ENCODE measurements around the gene LMO1.

The LMO1 gene

DNA sequence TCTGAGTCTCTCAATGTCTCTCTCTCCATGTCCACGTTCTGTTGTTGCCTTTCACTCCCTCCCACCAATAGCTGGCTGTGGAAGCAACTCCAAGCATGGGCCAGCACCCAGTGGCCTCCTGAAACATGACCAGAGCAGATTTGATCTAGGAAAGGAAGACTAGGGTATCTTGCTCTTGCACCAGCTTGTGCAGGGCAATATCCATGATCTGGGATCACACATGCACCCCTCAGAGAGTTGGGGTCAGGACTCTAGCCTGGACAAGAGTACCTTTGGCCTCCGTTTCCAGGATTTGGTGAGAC lies 60.3 kb downstream of the LMO1 start:
- DNase-seq (ENCODE audit: low read depth), result no peak

- no peak for DNase-seq (ENCODE audit: low read depth)
Measured at GRCh38 chr11:8202516-8203413, 60.9 kb downstream of the LMO1 start.

DNA sequence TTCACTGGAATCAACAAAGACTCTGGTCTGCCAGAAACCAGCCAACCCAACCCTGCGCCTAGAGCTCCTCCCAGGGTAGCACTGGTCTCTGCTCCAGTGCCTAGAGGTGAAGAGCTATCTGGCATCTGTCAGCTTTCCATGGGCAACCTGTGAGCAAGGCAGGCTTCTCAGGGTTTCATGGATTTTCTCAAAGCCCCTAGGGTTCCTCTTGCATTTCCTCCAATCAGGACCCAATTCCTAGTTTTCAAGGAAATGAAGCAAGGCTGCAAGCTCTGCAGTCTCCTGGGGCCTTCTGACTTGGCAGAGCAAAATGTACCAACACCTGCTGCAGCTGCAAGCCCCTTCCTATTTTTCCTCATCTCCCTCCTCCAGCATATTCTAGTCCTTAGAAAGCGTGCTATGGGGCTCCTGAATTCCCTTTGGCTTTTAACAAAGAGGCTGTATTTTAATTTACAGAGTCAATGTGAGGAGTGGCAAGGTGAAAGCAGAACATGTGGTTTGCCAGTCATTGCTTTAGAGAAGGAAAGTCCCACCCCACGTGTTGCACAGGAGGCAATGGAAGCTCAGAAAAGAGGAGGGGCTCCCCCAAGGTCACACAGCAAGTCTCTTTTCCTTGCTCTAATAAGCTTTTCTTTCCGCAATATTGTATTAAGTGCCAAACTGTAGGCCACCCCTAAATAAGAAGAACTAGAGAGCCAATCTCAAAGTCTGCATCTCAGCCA lies 61.9 kb downstream of the LMO1 start:
- no peak for DNase-seq (ENCODE audit: low read depth)

- DNase-seq (ENCODE audit: low read depth), result no peak
Measured at GRCh38 chr11:8199676-8200075, 64.0 kb downstream of the LMO1 start.

DNA sequence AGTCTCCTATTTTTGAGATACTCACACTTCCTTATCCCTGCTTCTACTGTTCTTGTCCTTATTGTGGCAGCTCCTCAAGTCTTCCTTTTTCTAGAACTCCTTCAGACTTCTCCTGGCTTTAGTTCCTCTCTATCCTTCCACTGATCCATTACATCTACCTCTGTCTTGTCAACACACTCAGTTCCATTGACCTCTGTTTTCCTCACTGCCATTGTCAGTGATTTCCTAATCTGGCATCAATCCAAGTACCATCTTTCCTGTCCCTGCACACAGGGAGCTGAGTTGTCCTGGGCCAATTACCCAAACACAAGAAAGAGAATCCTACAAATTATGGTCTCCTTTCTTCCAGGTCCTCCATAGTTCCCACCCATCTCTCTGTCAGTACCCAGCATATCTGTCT lies 66.9 kb downstream of the LMO1 start:
- no peak for DNase-seq (ENCODE audit: low read depth)

- DNase-seq (ENCODE audit: low read depth), result no peak
Measured at GRCh38 chr11:8194956-8195355, 68.7 kb downstream of the LMO1 start.

DNA sequence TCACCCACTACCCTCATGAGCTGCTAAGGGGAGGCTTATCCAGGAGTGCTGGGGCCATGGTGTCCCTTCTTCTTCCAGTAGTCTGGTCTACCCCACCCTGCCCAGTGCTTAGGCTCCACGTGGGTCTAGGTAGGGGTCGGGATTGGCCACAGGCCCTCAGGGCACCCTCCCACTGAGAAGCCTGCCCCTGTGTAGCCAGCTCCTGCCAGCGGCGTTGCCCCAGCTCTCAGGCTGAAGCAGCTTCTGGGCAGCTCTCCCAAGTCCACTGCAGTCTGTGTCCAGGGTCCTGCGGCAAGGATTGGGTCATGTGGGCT lies 70.8 kb downstream of the LMO1 start:
- DNase-seq (ENCODE audit: low read depth), result no peak

DNA sequence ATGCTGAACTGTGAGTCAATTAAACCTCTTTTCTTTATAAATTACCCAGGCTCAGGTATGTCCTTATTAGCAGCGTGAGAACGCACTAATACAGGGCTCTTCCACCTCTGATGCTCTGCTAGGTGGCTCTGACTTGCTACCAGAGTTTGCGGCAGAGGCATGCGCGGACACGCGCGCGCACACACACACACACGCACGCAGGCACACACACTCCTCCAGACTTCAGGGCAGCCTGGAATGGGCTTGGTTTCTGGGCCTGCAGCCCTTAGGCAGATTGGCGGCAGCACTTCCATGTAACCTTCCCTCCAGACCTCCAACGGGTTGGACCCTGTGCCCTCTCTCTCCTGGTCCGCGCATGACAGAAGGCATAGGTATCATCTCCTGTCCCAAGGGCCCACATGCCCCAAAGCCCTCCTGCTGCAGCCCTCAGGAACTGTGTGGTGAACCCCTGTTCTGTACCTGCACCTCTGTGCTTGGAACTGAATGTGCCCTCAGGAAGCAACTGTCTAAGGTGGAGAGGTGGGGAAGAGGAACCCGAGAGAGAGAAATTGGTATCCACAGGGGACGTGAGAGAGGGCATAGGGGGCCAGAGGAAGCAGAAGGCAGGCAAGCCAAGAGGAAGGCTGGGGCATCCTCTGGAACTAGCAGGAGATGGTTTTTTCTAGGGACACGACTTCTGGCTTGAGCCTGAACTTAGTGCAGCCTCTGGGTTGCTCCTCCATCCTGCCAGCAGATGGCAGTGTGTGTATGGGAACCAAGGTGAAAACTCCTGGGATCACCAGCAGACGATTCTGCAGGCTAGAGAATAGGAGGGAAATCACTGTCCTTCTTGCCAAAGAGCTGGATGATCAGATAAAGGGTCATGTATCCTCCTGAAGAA lies 71.4 kb downstream of the LMO1 start:
- no peak for DNase-seq (ENCODE audit: low read depth)

DNA sequence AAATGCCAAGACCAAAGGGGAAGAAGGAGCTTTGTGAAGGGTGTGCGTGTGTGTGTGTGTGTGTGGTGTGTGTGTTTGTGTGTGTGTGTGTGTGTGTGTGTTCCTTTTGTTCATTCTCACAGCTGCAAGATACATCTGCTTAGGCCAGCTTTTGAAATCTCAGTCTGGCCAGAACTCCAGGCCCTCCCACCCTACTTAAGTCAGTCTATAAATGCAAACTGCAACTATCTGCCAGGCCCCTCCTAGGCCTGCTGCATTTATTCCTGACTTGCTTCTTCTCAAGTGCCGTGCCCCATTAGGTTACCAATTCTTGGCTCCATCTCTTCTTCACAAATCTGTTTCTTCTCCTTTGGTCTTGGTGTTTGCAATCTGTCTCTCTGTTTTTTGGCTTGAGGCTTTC lies 73.2 kb downstream of the LMO1 start:
- DNase-seq (ENCODE audit: low read depth), result no peak

- no peak for DNase-seq (ENCODE audit: low read depth)
Measured at GRCh38 chr11:8186429-8186828, 77.2 kb downstream of the LMO1 start.

- no peak for DNase-seq (ENCODE audit: low read depth)
Measured at GRCh38 chr11:8183111-8183510, 80.6 kb downstream of the LMO1 start.

- no peak for DNase-seq (ENCODE audit: low read depth)
Measured at GRCh38 chr11:8180469-8180868, 83.2 kb downstream of the LMO1 start.

DNA sequence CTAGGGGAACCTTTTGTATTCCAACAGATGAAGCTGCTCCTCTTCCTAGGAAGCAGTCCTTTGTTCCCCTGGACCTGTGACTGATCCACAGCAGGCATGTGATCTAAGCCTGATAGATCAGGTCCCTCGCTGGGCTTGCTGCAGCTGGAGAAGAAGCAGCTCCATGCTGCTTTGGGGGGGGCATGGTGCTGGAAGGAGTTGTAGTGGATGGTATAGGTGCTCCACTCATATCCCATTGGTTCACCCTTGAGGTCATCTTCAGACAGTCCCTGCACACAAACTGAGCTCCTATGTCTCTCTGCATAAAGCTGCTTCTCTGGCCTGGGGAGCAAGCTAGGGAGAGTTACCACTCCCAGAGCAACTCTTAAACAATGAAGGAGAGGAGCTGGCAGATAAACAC lies 85.4 kb downstream of the LMO1 start:
- DNase-seq (ENCODE audit: low read depth), result no peak

DNA sequence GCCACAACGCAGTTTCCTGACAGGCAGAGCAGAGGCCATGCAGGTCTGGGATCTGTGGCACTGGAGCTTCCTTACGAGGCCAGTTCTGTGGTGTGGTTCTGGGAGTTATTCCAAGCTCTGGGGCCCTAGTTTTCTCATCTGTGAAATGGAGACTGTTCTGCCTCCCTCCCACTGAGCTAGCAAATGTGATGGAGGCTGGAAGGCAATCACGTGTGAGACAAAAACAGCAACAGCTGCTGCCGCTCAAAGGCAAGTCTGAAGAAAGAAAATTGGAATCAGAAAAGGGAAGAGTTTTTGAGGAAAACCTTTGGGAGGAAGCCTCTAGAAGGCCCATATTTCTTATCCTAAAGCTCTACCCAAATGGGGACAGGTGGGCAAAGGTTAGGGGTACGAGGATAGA lies 86.5 kb downstream of the LMO1 start:
- DNase-seq (ENCODE audit: low read depth), result no peak
